MM.1S (cell line): ENCODE data around the gene MYO1F.

Experiments
- DNase-seq: peaks from one replicate; pipeline ENCODE4 v3.0.0-alpha.2; 2015
- H2AFZ ChIP-seq: fragments of 300-600 bp; sonication (generic); 2 replicates; pipeline ENCODE4 v1.6.0; 2016; ENCODE audit warnings: antibody characterized with exemption, low read length
- H3F3A ChIP-seq: fragments of 300-600 bp; sonication (generic); 2 replicates; pipeline ENCODE4 v1.6.1; 2016; ENCODE audit warnings: mild to moderate bottlenecking, antibody characterized with exemption, low read length, moderate library complexity, mixed read lengths; ENCODE audit not compliant: insufficient read depth
- H3K27ac ChIP-seq: fragments of 300-600 bp; sonication (generic); 2 replicates; pipeline ENCODE4 v1.5.1; 2016; ENCODE audit warnings: mild to moderate bottlenecking, low read length
- H3K27me3 ChIP-seq: fragments of 300-600 bp; sonication (generic); replicated peaks from 2 replicates; pipeline ENCODE4 v1.6.0; 2016; ENCODE audit warnings: low read length; ENCODE audit not compliant: insufficient read depth
- H3K36me3 ChIP-seq: fragments of 300-600 bp; sonication (generic); replicated peaks from 2 replicates; pipeline ENCODE4 v1.6.1; 2016; ENCODE audit warnings: mild to moderate bottlenecking, low read length, mixed read lengths; ENCODE audit not compliant: insufficient read depth
- H3K4me1 ChIP-seq: fragments of 300-600 bp; sonication (generic); 2 replicates; pipeline ENCODE4 v1.6.1; 2016; ENCODE audit warnings: low read length, mixed read lengths
- H3K4me2 ChIP-seq: fragments of 300-600 bp; sonication (generic); 2 replicates; pipeline ENCODE4 v1.6.0; 2016; ENCODE audit warnings: low read depth, low read length
- H3K4me3 ChIP-seq: fragments of 300-600 bp; sonication (generic); 2 replicates; pipeline ENCODE4 v1.5.1; 2016; ENCODE audit warnings: low read length, mixed read lengths
- H3K79me2 ChIP-seq: fragments of 300-600 bp; sonication (generic); 2 replicates; pipeline ENCODE4 v1.6.1; 2016; ENCODE audit warnings: mixed run types, low read length, mixed read lengths
- H3K9ac ChIP-seq: fragments of 300-600 bp; sonication (generic); 2 replicates; pipeline ENCODE4 v1.6.1; 2016; ENCODE audit warnings: low read length, mixed read lengths
- H3K9me2 ChIP-seq: fragments of 300-600 bp; sonication (generic); replicated peaks from 2 replicates; pipeline ENCODE4 v1.6.1; 2016; ENCODE audit warnings: mild to moderate bottlenecking, low read length, mixed read lengths; ENCODE audit not compliant: insufficient read depth
- H3K9me3 ChIP-seq: fragments of 300-600 bp; sonication (generic); replicated peaks from 2 replicates; pipeline ENCODE4 v1.6.1; 2016; ENCODE audit warnings: mild to moderate bottlenecking, low read length, mixed read lengths; ENCODE audit not compliant: insufficient read depth
- H4K20me1 ChIP-seq: fragments of 300-600 bp; sonication (generic); 2 replicates; pipeline ENCODE4 v1.6.1; 2016; ENCODE audit warnings: mild to moderate bottlenecking, low read length, moderate library complexity, mixed read lengths; ENCODE audit not compliant: insufficient read depth
- CTCF ChIP-seq: fragments of 300-600 bp; sonication (generic); IDR thresholded peaks from 2 replicates; pipeline ENCODE4 v1.5.1; 2016; ENCODE audit warnings: antibody characterized with exemption, low read length, mixed read lengths
- EZH2 ChIP-seq: fragments of 300-600 bp; sonication (generic); optimal IDR thresholded peaks from 2 replicates; pipeline ENCODE3; 2017; ENCODE audit warnings: low read depth, mild to moderate bottlenecking, antibody characterized with exemption, low read length, mixed read lengths
- EZH2phosphoT487 ChIP-seq: fragments of 300-600 bp; sonication (generic); IDR thresholded peaks from 2 replicates; pipeline ENCODE4 v1.6.1; 2018; ENCODE audit warnings: antibody characterized with exemption, low read length

Gene MYO1F

GRCh38 chr19:8589177-8589714 is 12.0 kb upstream of the MYO1F start:
- TF ChIP-seq CTCF (no peak), EZH2phosphoT487 (no peak), EZH2 (no peak)
- Histone ChIP-seq H3K4me2 (no peak overlapping the region), H3F3A (no peaks in the 10 kb centered on the region), H3K4me1 (no peaks in the 10 kb centered on the region), H4K20me1 (no peaks in the 10 kb centered on the region), H3K9me3 (0 out of 2 replicates have a peak, but pooled peaks cover 6% of the 10 kb centered on the region), H3K27ac (no peak overlapping the region), H3K79me2 (no peaks in the 10 kb centered on the region), H3K36me3 (no peaks in the 10 kb centered on the region), H3K27me3 (peaks cover 58% of the 10 kb centered on the region), H3K9me2 (no peaks in the 10 kb centered on the region), H3K4me3 (no peak overlapping the region), H3K9ac (no peak overlapping the region), H2AFZ (no peak overlapping the region)
- DNase-seq, result no peak

GRCh38 chr19:8585894-8586750 is 8.9 kb upstream of the MYO1F start:
- H3K4me2 ChIP-seq, result no peak overlapping the region
- H3K27me3 ChIP-seq, result peaks cover 66% of the 10 kb centered on the region
- no peak overlapping the region for H3K27ac ChIP-seq
- TF ChIP-seq CTCF (peak; percentile 78), EZH2phosphoT487 (no peak)
- H2AFZ ChIP-seq, result no peak overlapping the region
- no peaks in the 10 kb centered on the region for H3K4me1 ChIP-seq
- no peak overlapping the region for H3K9ac ChIP-seq
- no peaks in the 10 kb centered on the region for H3K9me2 ChIP-seq
- no peaks in the 10 kb centered on the region for H3K36me3 ChIP-seq
- DNase-seq, result peak; percentile 49
- no peak overlapping the region for H3K4me3 ChIP-seq
- no peaks in the 10 kb centered on the region for H4K20me1 ChIP-seq
- H3K79me2 ChIP-seq, result no peaks in the 10 kb centered on the region
- no peaks in the 10 kb centered on the region for H3K9me3 ChIP-seq
- no peaks in the 10 kb centered on the region for H3F3A ChIP-seq

- Histone ChIP-seq H3K36me3 (no peaks in the 10 kb centered on the region), H3K4me3 (no peak overlapping the region), H3K27ac (no peak overlapping the region), H3F3A (no peaks in the 10 kb centered on the region), H3K79me2 (no peaks in the 10 kb centered on the region), H3K9me3 (no peaks in the 10 kb centered on the region), H3K4me1 (no peaks in the 10 kb centered on the region), H3K9ac (no peak overlapping the region), H2AFZ (no peak overlapping the region), H3K9me2 (no peaks in the 10 kb centered on the region), H4K20me1 (no peaks in the 10 kb centered on the region), H3K4me2 (no peak overlapping the region), H3K27me3 (peaks cover 64% of the 10 kb centered on the region)
- TF ChIP-seq CTCF, result no peak
- TF ChIP-seq EZH2phosphoT487, result no peak
- TF ChIP-seq EZH2, result no peak
- DNase-seq, result no peak
Observed at GRCh38 chr19:8584965-8585893, 8.0 kb upstream of the MYO1F start.
